Neural cell (in vitro differentiated cells): ENCODE results near the gene MRTFA.

ENCODE experiments used
- CTCF ChIP-seq: fragments of 450-650 bp; IDR thresholded peaks from 2 replicates; pipeline ENCODE4 v1.5.1; 2014; ENCODE audit warnings: antibody characterized with exemption, mild to moderate bottlenecking, moderate library complexity; ENCODE audit not compliant: poor library complexity, severe bottlenecking
- EP300 ChIP-seq: fragments of 450-650 bp; conservative IDR thresholded peaks from 2 replicates; pipeline ENCODE4 v1.6.1; 2014; ENCODE audit warnings: antibody characterized with exemption, mild to moderate bottlenecking, moderate library complexity; ENCODE audit not compliant: poor library complexity, severe bottlenecking
- EZH2 ChIP-seq: fragments of 200-600, 300-800 bp; shearing (Covaris generic), sonication (generic); IDR thresholded peaks from 2 replicates; pipeline ENCODE4 v1.6.1; 2014; ENCODE audit warnings: antibody characterized with exemption, low read length, borderline replicate concordance, mild to moderate bottlenecking; ENCODE audit not compliant: insufficient read depth, poor library complexity, severe bottlenecking
- MXI1 ChIP-seq: fragments of 450-650 bp; conservative IDR thresholded peaks from 2 replicates; pipeline ENCODE4 v1.6.1; 2014; ENCODE audit warnings: antibody characterized with exemption, mild to moderate bottlenecking; ENCODE audit not compliant: poor library complexity, severe bottlenecking
- POLR2AphosphoS5 ChIP-seq: IDR thresholded peaks from 2 replicates; pipeline ENCODE4 v1.6.1; 2012
- RAD21 ChIP-seq: fragments of 450-650 bp; conservative IDR thresholded peaks from 2 replicates; pipeline ENCODE4 v1.6.1; 2014; ENCODE audit warnings: antibody characterized with exemption, mild to moderate bottlenecking, moderate library complexity
- SMC3 ChIP-seq: fragments of 450-650 bp; conservative IDR thresholded peaks from 2 replicates; pipeline ENCODE4 v1.6.1; 2014; ENCODE audit warnings: antibody characterized with exemption, mild to moderate bottlenecking, moderate library complexity; ENCODE audit not compliant: poor library complexity
- TAF1 ChIP-seq: IDR thresholded peaks from 2 replicates; pipeline ENCODE4 v1.6.1; 2012; ENCODE audit warnings: low read depth
- TF ChIP-seq, protein P1 (sequence below): IDR thresholded peaks from 2 replicates; pipeline ENCODE4 v1.6.1; 2012; ENCODE audit warnings: borderline replicate concordance

DNA sequence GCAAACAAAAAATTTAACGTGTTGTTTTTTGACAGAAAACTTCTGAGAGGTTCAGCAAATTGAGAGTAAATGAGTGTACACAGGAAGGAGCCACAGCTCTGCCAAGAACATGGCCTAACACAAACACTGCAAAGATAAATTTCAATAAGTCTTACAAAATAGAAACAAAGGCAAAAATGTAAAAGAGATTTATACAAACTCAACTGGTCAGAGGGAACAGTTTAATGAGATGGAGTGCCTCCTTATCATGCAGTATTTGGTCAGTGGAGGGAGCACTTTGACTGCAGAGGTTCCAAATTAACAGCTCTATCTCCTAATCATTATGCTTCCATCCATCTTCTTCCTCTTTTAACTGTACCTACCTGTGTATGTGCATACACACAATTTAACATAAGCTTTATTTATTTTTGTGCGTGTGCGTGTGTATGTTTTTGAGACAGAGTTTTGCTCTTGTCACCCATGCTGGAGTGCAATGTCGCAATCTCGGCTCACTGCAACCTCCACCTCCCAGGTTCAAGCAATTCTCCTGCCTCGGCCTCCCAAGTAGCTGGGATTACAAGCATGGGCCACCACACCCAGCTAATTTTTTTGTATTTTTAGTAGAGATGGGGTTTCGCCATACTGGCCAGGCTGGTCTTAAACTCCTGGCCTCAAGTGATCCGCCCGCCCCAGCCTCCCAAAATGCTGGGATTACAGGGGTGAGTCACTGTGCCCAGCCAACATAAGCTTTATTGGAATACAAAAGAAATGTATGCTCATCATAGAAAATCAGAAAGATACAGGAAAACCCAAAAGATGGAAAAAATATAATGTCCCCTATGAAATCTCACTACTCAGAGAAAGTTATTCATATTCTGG is 111.9 kb downstream of the MRTFA start:
- TF ChIP-seq CTCF: no peak
- TF ChIP-seq EZH2: no peak
- no peak for TF ChIP-seq EP300
- TF ChIP-seq MXI1: no peak
- TF ChIP-seq, protein P1, sequence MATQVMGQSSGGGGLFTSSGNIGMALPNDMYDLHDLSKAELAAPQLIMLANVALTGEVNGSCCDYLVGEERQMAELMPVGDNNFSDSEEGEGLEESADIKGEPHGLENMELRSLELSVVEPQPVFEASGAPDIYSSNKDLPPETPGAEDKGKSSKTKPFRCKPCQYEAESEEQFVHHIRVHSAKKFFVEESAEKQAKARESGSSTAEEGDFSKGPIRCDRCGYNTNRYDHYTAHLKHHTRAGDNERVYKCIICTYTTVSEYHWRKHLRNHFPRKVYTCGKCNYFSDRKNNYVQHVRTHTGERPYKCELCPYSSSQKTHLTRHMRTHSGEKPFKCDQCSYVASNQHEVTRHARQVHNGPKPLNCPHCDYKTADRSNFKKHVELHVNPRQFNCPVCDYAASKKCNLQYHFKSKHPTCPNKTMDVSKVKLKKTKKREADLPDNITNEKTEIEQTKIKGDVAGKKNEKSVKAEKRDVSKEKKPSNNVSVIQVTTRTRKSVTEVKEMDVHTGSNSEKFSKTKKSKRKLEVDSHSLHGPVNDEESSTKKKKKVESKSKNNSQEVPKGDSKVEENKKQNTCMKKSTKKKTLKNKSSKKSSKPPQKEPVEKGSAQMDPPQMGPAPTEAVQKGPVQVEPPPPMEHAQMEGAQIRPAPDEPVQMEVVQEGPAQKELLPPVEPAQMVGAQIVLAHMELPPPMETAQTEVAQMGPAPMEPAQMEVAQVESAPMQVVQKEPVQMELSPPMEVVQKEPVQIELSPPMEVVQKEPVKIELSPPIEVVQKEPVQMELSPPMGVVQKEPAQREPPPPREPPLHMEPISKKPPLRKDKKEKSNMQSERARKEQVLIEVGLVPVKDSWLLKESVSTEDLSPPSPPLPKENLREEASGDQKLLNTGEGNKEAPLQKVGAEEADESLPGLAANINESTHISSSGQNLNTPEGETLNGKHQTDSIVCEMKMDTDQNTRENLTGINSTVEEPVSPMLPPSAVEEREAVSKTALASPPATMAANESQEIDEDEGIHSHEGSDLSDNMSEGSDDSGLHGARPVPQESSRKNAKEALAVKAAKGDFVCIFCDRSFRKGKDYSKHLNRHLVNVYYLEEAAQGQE: no peak
- no peak for TF ChIP-seq RAD21
- no peak for TF ChIP-seq POLR2AphosphoS5
- no peak for TF ChIP-seq TAF1
- no peak for TF ChIP-seq SMC3
